ENCODE data around the gene ARID5B.

The ARID5B gene

DNA sequence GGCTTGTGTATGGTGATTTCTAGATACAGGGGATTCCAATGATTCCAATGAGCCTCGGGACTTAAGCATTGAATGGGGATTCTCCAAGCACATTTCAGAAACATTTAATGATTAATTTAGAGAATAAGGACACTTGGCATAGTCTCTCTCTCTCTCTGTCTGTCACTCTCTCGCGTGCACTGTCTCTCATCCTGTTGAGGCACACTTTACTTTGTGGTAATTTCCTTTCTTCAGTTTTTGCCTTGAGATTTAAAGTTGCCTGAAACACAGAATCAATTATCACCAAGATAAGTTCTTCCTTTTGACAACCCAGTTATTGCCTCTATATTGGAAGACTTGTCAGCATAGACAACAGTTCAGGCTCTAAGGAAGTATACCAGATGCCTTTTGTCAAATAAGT is 131.6 kb downstream of the ARID5B start:
- H3K79me2 ChIP-seq (ENCODE audit: insufficient read depth, low read length), result peaks cover 96% of the 10 kb centered on the region
- peaks cover 9% of the 10 kb centered on the region; the same call in 1 of the 2 replicates for H3F3A ChIP-seq (ENCODE audit: low read depth)
- no peaks in the 10 kb centered on the region for H4K20me1 ChIP-seq (ENCODE audit: insufficient read depth, low read length, poor library complexity, severe bottlenecking)
- H3K9me2 ChIP-seq (replicated peaks; ENCODE audit: low read depth, low read length), result no peaks in the 10 kb centered on the region
- H3K4me2 ChIP-seq (ENCODE audit: low read depth, low read length, poor library complexity, severe bottlenecking), result peak overlapping the region; percentile 39
- peaks cover 79% of the 10 kb centered on the region for H3K4me1 ChIP-seq (ENCODE audit: insufficient read depth, low read length, poor library complexity, severe bottlenecking)
- H3K9ac ChIP-seq (ENCODE audit: low read depth, low read length, poor library complexity, severe bottlenecking), result peak overlapping the region; percentile 11
- H3K9me3 ChIP-seq (ENCODE audit: insufficient read depth, low read depth, low read length), result no peaks in the 10 kb centered on the region
- H3K4me3 ChIP-seq (ENCODE audit: low read length, poor library complexity, severe bottlenecking), result no peak overlapping the region
- H3K27me3 ChIP-seq (ENCODE audit: insufficient read depth, low read length, poor library complexity, severe bottlenecking), result no peaks in the 10 kb centered on the region
- H3K36me3 ChIP-seq (ENCODE audit: insufficient read depth, low read length), result peaks cover 40% of the 10 kb centered on the region
- TF ChIP-seq, protein P1, sequence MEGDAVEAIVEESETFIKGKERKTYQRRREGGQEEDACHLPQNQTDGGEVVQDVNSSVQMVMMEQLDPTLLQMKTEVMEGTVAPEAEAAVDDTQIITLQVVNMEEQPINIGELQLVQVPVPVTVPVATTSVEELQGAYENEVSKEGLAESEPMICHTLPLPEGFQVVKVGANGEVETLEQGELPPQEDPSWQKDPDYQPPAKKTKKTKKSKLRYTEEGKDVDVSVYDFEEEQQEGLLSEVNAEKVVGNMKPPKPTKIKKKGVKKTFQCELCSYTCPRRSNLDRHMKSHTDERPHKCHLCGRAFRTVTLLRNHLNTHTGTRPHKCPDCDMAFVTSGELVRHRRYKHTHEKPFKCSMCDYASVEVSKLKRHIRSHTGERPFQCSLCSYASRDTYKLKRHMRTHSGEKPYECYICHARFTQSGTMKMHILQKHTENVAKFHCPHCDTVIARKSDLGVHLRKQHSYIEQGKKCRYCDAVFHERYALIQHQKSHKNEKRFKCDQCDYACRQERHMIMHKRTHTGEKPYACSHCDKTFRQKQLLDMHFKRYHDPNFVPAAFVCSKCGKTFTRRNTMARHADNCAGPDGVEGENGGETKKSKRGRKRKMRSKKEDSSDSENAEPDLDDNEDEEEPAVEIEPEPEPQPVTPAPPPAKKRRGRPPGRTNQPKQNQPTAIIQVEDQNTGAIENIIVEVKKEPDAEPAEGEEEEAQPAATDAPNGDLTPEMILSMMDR (conservative IDR thresholded peaks at IDR 0.05; ENCODE audit: low read length), result no peak
- TF ChIP-seq EZH2phosphoT487 (IDR thresholded peaks at IDR 0.05; ENCODE audit: borderline replicate concordance), result no peak
- no peak overlapping the region for H2AFZ ChIP-seq (ENCODE audit: low read length)

DNA sequence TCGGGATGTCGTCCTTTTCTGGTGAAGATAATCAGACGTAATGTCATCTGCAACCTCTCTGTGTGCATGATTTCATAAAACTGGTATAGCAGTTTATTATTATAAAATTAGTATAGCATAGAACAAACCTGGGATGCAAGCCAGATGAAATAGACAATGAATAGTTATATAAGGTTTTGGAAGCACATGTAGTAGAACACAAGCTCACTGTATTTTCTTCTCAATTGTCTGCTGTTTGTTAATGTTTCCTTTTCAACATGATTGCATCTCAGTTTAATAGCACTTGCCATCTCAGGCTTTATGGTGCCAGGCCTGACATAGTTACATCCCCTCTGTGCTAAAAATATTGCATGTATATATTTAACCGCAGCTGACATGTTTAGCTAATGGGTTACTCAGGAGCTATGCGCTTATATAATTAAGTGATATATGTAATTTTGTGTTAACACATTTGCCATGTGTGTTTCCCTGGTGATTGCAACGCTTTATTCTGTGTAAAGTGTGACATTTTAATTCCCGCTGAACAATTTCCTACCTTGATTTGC is 132.7 kb downstream of the ARID5B start:
- Histone ChIP-seq H3K9ac (ENCODE audit: low read depth, low read length, poor library complexity, severe bottlenecking) (peak overlapping the region; percentile 21), H3K9me2 (replicated peaks; ENCODE audit: low read depth, low read length) (no peaks in the 10 kb centered on the region), H3K4me1 (ENCODE audit: insufficient read depth, low read length, poor library complexity, severe bottlenecking) (peaks cover 84% of the 10 kb centered on the region), H3K4me2 (ENCODE audit: low read depth, low read length, poor library complexity, severe bottlenecking) (peak overlapping the region; percentile 39), H3K4me3 (ENCODE audit: low read length, poor library complexity, severe bottlenecking) (no peak overlapping the region), H3K36me3 (ENCODE audit: insufficient read depth, low read length) (peaks cover 32% of the 10 kb centered on the region), H3K27me3 (ENCODE audit: insufficient read depth, low read length, poor library complexity, severe bottlenecking) (no peaks in the 10 kb centered on the region), H3K9me3 (ENCODE audit: insufficient read depth, low read depth, low read length) (no peaks in the 10 kb centered on the region), H4K20me1 (ENCODE audit: insufficient read depth, low read length, poor library complexity, severe bottlenecking) (no peaks in the 10 kb centered on the region), H3K79me2 (ENCODE audit: insufficient read depth, low read length) (peaks cover 90% of the 10 kb centered on the region), H3F3A (ENCODE audit: low read depth) (peaks cover 11% of the 10 kb centered on the region; the same call in 1 of the 2 replicates), H2AFZ (ENCODE audit: low read length) (no peak overlapping the region)
- no peak for TF ChIP-seq EZH2phosphoT487 (IDR thresholded peaks at IDR 0.05; ENCODE audit: borderline replicate concordance)

DNA sequence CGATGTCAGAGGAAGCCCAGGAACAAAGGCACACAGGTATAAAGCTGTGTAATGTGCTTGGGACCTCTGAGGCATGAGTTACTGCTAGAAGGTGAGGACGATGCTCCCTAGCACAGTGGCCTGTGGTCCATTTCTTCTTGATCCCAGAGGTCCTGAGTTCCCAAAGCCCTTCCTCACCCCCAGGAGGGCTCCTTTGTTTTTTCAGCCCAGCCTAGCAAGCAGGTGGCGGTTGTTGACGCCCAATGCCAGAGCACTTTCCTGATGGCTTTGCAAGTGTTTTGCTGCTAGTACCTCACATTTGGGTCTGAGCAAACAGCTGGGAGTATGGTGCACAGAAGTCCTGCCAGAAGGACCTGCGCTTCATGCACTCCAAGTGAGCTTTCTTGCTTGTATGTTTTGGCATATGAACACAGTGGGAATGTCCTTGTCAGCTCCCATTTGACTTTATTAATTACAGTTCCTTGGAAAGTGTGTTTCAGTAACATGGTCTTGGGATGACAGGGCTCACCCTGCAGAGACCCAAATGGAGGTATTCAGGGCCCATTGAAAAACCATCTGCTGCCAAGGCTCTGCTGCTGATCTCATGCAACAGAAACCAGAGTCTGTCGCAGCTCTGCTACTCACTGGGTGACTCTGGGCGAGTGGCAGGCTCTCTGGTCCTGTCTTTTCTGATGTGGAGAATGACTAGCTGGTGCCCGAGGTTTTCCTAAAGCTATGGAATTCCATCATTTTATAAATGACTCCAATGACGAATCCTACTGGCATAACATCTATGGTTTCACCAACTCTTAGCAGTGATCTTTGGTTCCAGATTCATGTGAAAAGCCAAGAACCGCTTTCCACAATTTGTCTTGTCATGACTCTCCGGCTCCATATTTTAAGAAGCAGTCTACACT is 134.9 kb downstream of the ARID5B start:
- Histone ChIP-seq H3F3A (ENCODE audit: low read depth) (peaks cover 11% of the 10 kb centered on the region; the same call in 1 of the 2 replicates), H3K79me2 (ENCODE audit: insufficient read depth, low read length) (peaks cover 89% of the 10 kb centered on the region)

More for the DNA sequence above, 134.9 kb downstream of the ARID5B start:
- Histone ChIP-seq H3K4me2 (ENCODE audit: low read depth, low read length, poor library complexity, severe bottlenecking) (peak overlapping the region; percentile 70), H4K20me1 (ENCODE audit: insufficient read depth, low read length, poor library complexity, severe bottlenecking) (no peaks in the 10 kb centered on the region), H3K9me3 (ENCODE audit: insufficient read depth, low read depth, low read length) (no peaks in the 10 kb centered on the region), H3K4me1 (ENCODE audit: insufficient read depth, low read length, poor library complexity, severe bottlenecking) (peaks cover 81% of the 10 kb centered on the region), H3K27me3 (ENCODE audit: insufficient read depth, low read length, poor library complexity, severe bottlenecking) (no peaks in the 10 kb centered on the region), H3K36me3 (ENCODE audit: insufficient read depth, low read length) (peaks cover 20% of the 10 kb centered on the region), H3K9ac (ENCODE audit: low read depth, low read length, poor library complexity, severe bottlenecking) (peak overlapping the region; percentile 70), H3K9me2 (replicated peaks; ENCODE audit: low read depth, low read length) (no peaks in the 10 kb centered on the region), H3K4me3 (ENCODE audit: low read length, poor library complexity, severe bottlenecking) (peak overlapping the region; percentile 52), H2AFZ (ENCODE audit: low read length) (no peak overlapping the region)
- TF ChIP-seq EZH2phosphoT487 (IDR thresholded peaks at IDR 0.05; ENCODE audit: borderline replicate concordance), result no peak
- TF ChIP-seq, protein P1 (conservative IDR thresholded peaks at IDR 0.05; ENCODE audit: low read length), result no peak
